ENCODE data around the gene KCNK16. TPM values are rescaled to one million over a fixed set of nuclear protein-coding genes. Genes with fewer than 3 reads are reported as not detected.

The KCNK16 gene
- total and polyA plus RNA-seq, 4 donors = not detected

DNA sequence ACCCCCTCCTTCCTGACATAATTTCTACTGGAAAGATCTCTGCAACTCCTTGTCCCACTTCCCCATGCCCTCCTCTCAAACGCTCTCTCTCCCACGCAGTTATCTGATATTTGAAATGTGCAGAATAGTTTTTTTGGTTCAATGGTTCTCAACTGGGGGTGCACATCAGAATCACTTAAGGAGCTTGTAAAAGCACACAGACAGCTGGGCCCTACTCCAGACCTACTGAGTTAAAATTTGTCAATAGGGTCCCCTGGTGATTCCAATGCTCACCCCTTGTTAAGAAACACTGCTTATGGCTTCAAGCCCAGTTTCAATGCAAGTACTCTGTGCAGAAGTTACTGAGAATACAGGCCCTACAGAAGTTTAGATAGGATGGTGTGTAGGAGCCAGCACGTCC, 45.2 kb upstream of the KCNK16 start:
- 83 to 84% methylated on average over 3 of the region's 3 CpGs for WGBS, 2 donors
- H3K4me3 ChIP-seq = no peak overlapping the region

DNA sequence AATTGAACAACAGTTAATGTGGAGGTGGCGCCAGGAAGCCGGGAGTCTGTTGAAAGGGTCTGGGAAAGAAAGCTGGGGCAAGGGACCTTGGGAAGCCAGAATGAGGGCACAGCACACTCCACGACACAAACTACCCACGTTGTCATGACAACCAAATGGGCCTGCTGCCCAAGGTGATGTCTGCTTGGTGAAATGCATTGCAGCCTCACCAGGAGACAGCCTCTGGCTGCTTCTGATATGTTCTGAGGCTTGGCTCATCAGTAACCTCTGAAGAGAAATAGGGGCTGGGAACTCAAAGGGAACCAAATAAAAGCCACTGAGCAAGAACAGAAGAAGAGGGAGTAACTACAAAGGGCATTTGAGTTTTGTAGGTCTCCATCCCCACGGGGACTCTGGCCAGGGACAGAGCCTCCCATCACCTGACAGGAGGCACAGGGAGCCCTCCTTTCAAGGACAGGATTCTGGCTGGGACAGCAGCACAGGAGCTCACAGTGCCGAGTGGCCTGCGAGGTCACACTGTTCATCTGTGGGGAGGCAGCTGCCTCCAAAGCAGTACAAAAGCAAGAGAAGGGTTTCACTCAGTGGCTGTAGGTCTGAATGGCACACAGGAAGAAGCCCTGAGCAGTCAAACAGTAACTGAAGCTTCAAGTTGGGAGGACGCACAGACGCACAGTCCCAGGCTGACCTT, 44.6 kb upstream of the KCNK16 start:
- H3K4me1 ChIP-seq (ENCODE audit: control insufficient read depth in 5 of 5, insufficient read depth in 5 of 5, low read length in 5 of 5) = peaks cover 0 to 26% (median 7%) of the 10 kb centered on the region in 5 donors
- ATAC-seq (ENCODE audit: insufficient read depth, low FRiP score) (no peak), DNase-seq (no peak)
- H3K4me3 ChIP-seq = no peak overlapping the region
- H3K27me3 ChIP-seq (ENCODE audit: control insufficient read depth in 3 of 3, insufficient read depth in 3 of 3, low read length in 2 of 3) = no peaks in the 10 kb centered on the region
- no peak for TF ChIP-seq CTCF (IDR thresholded peaks at IDR 0.05; ENCODE audit: control extremely low read depth, extremely low read depth)
- H3K27ac ChIP-seq (ENCODE audit: low read depth in 1 of 2, low read length in 1 of 2) = no peak overlapping the region
- H3K36me3 ChIP-seq (ENCODE audit: control insufficient read depth in 4 of 4, insufficient read depth in 4 of 4, low read length in 4 of 4) = no peaks in the 10 kb centered on the region
- H3K9me3 ChIP-seq (ENCODE audit: control insufficient read depth in 4 of 4, insufficient read depth in 3 of 4, low read length in 3 of 4) = no peaks in the 10 kb centered on the region
- WGBS, 2 donors = 81 to 86% methylated on average over 9 of the region's 9 CpGs
- no peak overlapping the region for H3K9ac ChIP-seq (ENCODE audit: insufficient read depth in 1 of 2, low read length in 2 of 2)

More for the DNA sequence above, 45.2 kb upstream of the KCNK16 start:
- Histone ChIP-seq H3K4me1 (ENCODE audit: control insufficient read depth in 5 of 5, insufficient read depth in 5 of 5, low read length in 5 of 5) (peaks cover 0 to 22% (median 7%) of the 10 kb centered on the region in 5 donors), H3K27ac (ENCODE audit: low read depth in 1 of 2, low read length in 1 of 2) (no peak overlapping the region), H3K27me3 (ENCODE audit: control insufficient read depth in 3 of 3, insufficient read depth in 3 of 3, low read length in 2 of 3) (no peaks in the 10 kb centered on the region), H3K9me3 (ENCODE audit: control insufficient read depth in 4 of 4, insufficient read depth in 3 of 4, low read length in 3 of 4) (no peaks in the 10 kb centered on the region), H3K36me3 (ENCODE audit: control insufficient read depth in 4 of 4, insufficient read depth in 4 of 4, low read length in 4 of 4) (no peaks in the 10 kb centered on the region), H3K9ac (ENCODE audit: insufficient read depth in 1 of 2, low read length in 2 of 2) (no peak overlapping the region)
- no peak for TF ChIP-seq CTCF (IDR thresholded peaks at IDR 0.05; ENCODE audit: control extremely low read depth, extremely low read depth)
- DNase-seq = peak in 1 of 3 donors; percentile 63
- no peak for ATAC-seq (ENCODE audit: insufficient read depth, low FRiP score)

- no peak for TF ChIP-seq CTCF (IDR thresholded peaks at IDR 0.05; ENCODE audit: control extremely low read depth, extremely low read depth)
- Histone ChIP-seq H3K27ac (ENCODE audit: low read depth in 1 of 2, low read length in 1 of 2) (no peak overlapping the region), H3K4me1 (ENCODE audit: control insufficient read depth in 5 of 5, insufficient read depth in 5 of 5, low read length in 5 of 5) (peaks cover 0 to 31% (median 7%) of the 10 kb centered on the region in 5 donors), H3K4me3 (no peak overlapping the region), H3K9ac (ENCODE audit: insufficient read depth in 1 of 2, low read length in 2 of 2) (no peak overlapping the region), H3K36me3 (ENCODE audit: control insufficient read depth in 4 of 4, insufficient read depth in 4 of 4, low read length in 4 of 4) (no peaks in the 10 kb centered on the region), H3K9me3 (ENCODE audit: control insufficient read depth in 4 of 4, insufficient read depth in 3 of 4, low read length in 3 of 4) (no peaks in the 10 kb centered on the region), H3K27me3 (ENCODE audit: control insufficient read depth in 3 of 3, insufficient read depth in 3 of 3, low read length in 2 of 3) (no peaks in the 10 kb centered on the region)
- DNase-seq = no peak
- 90 to 91% methylated on average over 13 of the region's 13 CpGs for WGBS, 2 donors
- no peak for ATAC-seq (ENCODE audit: insufficient read depth, low FRiP score)
These were observed 43.0 kb upstream of the KCNK16 start for GRCh38 chr6:39365281-39366074.

Data from lung (tissue), 12 donors.